ENCODE data around the gene ZNF534. TPM values are rescaled to one million over a fixed set of nuclear protein-coding genes. Genes with fewer than 3 reads are reported as not detected.

ZNF534 gene
- polyA plus RNA-seq, 1 of the 3 experiments (the other 2 are of a cell fraction) = not detected

DNA sequence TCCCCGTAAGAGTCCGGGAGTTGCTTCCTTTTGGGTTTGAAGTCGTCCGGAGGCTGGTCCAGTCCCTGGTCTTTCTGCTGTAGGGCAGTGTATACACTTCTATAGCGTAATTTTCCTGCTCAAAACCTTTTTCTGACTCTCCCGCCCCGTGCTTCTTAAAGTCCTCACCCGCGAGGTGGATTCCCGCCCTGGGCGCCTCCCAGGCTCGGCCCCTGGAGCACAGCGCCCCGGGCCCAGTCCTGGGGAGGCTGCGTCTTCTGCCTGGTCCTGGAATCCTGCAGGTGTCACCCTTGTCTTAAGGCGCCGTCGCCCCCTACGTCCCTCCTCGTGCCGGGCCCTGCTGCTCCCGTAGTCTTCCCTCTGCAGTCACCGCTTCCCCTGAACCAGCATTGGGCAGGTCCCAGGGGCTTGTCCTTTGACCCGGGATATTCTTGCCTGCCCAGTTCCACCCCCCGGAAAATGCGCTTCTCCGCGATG, 64.1 kb downstream of the ZNF534 start:
- no peaks in the 10 kb centered on the region for H3K27me3 ChIP-seq (ENCODE audit: insufficient read depth)
- 84% methylated on average over 28 of the region's 28 CpGs for WGBS (ENCODE audit: low lambda C conversion rate)
- H3K79me2 ChIP-seq (ENCODE audit: insufficient read depth) = no peaks in the 10 kb centered on the region
- no peak overlapping the region for H2AFZ ChIP-seq (ENCODE audit: low read depth)
- H3K4me1 ChIP-seq (ENCODE audit: control insufficient read depth in 1 of 2, insufficient read depth in 2 of 2, low read depth in 1 of 2, low read length in 1 of 2) = no peaks in the 10 kb centered on the region
- ChIA-PET CTCF (no interaction called here), POLR2A (no interaction called here)
- no peak overlapping the region for H3K4me2 ChIP-seq
- H4K20me1 ChIP-seq (ENCODE audit: insufficient read depth) = no peaks in the 10 kb centered on the region
- peak; percentile 8 for DNase-seq
- no peak overlapping the region for H3K4me3 ChIP-seq (ENCODE audit: low read depth in 2 of 2, low read length in 1 of 2)
- TF ChIP-seq NFIC (IDR thresholded peaks at IDR 0.05; ENCODE audit: borderline replicate concordance) (no peak), CHD2 (IDR thresholded peaks at IDR 0.05; ENCODE audit: low read length, partially characterized antibody) (no peak), RAD21 (IDR thresholded peaks at IDR 0.05; ENCODE audit: low read length) (no peak), EP300 (IDR thresholded peaks at IDR 0.05; ENCODE audit: borderline replicate concordance in 1 of 2, low read depth in 1 of 2, low read length in 1 of 2) (no peak), SIN3A (IDR thresholded peaks at IDR 0.05; ENCODE audit: borderline replicate concordance, low read depth, low read length) (no peak)
- TF ChIP-seq, protein P1, sequence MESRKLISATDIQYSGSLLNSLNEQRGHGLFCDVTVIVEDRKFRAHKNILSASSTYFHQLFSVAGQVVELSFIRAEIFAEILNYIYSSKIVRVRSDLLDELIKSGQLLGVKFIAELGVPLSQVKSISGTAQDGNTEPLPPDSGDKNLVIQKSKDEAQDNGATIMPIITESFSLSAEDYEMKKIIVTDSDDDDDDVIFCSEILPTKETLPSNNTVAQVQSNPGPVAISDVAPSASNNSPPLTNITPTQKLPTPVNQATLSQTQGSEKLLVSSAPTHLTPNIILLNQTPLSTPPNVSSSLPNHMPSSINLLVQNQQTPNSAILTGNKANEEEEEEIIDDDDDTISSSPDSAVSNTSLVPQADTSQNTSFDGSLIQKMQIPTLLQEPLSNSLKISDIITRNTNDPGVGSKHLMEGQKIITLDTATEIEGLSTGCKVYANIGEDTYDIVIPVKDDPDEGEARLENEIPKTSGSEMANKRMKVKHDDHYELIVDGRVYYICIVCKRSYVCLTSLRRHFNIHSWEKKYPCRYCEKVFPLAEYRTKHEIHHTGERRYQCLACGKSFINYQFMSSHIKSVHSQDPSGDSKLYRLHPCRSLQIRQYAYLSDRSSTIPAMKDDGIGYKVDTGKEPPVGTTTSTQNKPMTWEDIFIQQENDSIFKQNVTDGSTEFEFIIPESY (IDR thresholded peaks at IDR 0.05; ENCODE audit: borderline replicate concordance, low read depth) = no peak
- no peaks in the 10 kb centered on the region for H3K9me2 ChIP-seq
- H3K27ac ChIP-seq (ENCODE audit: low read depth in 2 of 2, low read length in 1 of 2) = no peak overlapping the region
- H3K9ac ChIP-seq = no peak overlapping the region
- no peaks in the 10 kb centered on the region for H3K9me3 ChIP-seq
- H3K36me3 ChIP-seq (replicated peaks in 1 of 2; ENCODE audit: control insufficient read depth in 1 of 2, insufficient read depth in 2 of 2, low read length in 1 of 2) = no peaks in the 10 kb centered on the region
- no peaks in the 10 kb centered on the region for H3F3A ChIP-seq (replicated peaks; ENCODE audit: insufficient read depth)

DNA sequence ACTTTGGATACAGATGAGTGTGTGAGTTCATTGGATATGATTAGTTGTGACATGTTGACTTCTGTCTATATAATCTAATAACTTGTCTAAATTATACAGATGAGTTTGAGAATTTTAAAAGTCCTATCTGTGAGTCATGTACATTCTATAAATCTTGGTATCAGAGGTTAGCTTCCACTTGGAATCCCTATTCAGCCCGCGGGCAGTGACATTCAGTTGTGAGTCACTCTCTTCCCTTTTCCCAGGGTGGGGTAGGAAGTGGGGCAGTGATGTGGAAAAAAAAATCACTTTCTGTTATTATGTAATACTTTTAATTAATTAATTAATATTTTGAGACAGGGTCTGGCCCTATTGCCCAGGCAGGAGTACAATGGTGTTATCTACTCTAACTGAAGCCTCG, 65.6 kb downstream of the ZNF534 start:
- no peak overlapping the region for H3K4me3 ChIP-seq (ENCODE audit: low read depth in 2 of 2, low read length in 1 of 2)
- DNase-seq = no peak
- H3F3A ChIP-seq (replicated peaks; ENCODE audit: insufficient read depth) = no peaks in the 10 kb centered on the region
- no peaks in the 10 kb centered on the region for H4K20me1 ChIP-seq (ENCODE audit: insufficient read depth)
- no peak overlapping the region for H3K27ac ChIP-seq (ENCODE audit: low read depth in 2 of 2, low read length in 1 of 2)
- no peak overlapping the region for H2AFZ ChIP-seq (ENCODE audit: low read depth)
- WGBS (ENCODE audit: low lambda C conversion rate) = 65% methylated on average over 3 of the region's 3 CpGs
- H3K9me2 ChIP-seq = no peaks in the 10 kb centered on the region
- no peaks in the 10 kb centered on the region for H3K27me3 ChIP-seq (ENCODE audit: insufficient read depth)
- H3K36me3 ChIP-seq (replicated peaks in 1 of 2; ENCODE audit: control insufficient read depth in 1 of 2, insufficient read depth in 2 of 2, low read length in 1 of 2) = no peaks in the 10 kb centered on the region
- ChIA-PET CTCF (interaction anchor here (0.6 kb wide), 1 partner anchor 390 kb away, joined by 3 read pairs; no protein-coding TSS in a partner anchor), POLR2A (no interaction called here)
- H3K9ac ChIP-seq = no peak overlapping the region
- no peaks in the 10 kb centered on the region for H3K79me2 ChIP-seq (ENCODE audit: insufficient read depth)
- no peak overlapping the region for H3K4me2 ChIP-seq
- H3K9me3 ChIP-seq = no peaks in the 10 kb centered on the region
- H3K4me1 ChIP-seq (ENCODE audit: control insufficient read depth in 1 of 2, insufficient read depth in 2 of 2, low read depth in 1 of 2, low read length in 1 of 2) = no peaks in the 10 kb centered on the region
- no peak for TF ChIP-seq RAD21 (IDR thresholded peaks at IDR 0.05; ENCODE audit: low read length)
- TF ChIP-seq, protein P2, sequence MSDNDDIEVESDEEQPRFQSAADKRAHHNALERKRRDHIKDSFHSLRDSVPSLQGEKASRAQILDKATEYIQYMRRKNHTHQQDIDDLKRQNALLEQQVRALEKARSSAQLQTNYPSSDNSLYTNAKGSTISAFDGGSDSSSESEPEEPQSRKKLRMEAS (IDR thresholded peaks at IDR 0.05; ENCODE audit: low read depth) = no peak
- TF ChIP-seq, protein P3, sequence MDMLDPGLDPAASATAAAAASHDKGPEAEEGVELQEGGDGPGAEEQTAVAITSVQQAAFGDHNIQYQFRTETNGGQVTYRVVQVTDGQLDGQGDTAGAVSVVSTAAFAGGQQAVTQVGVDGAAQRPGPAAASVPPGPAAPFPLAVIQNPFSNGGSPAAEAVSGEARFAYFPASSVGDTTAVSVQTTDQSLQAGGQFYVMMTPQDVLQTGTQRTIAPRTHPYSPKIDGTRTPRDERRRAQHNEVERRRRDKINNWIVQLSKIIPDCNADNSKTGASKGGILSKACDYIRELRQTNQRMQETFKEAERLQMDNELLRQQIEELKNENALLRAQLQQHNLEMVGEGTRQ (IDR thresholded peaks at IDR 0.05; ENCODE audit: borderline replicate concordance, low read depth, low read length) = no peak
- TF ChIP-seq FOXM1 (IDR thresholded peaks at IDR 0.05; ENCODE audit: low read depth) = no peak
- no peak for TF ChIP-seq CHD2 (IDR thresholded peaks at IDR 0.05; ENCODE audit: low read length, partially characterized antibody)
- TF ChIP-seq YY1 (IDR thresholded peaks at IDR 0.05; ENCODE audit: low read depth) = no peak
- TF ChIP-seq NFIC (IDR thresholded peaks at IDR 0.05; ENCODE audit: borderline replicate concordance) = no peak
- no peak for TF ChIP-seq SIN3A (IDR thresholded peaks at IDR 0.05; ENCODE audit: borderline replicate concordance, low read depth, low read length)
- no peak for TF ChIP-seq POLR2AphosphoS5 (IDR thresholded peaks at IDR 0.05; ENCODE audit: low read depth, low read length)
- TF ChIP-seq, protein P4, sequence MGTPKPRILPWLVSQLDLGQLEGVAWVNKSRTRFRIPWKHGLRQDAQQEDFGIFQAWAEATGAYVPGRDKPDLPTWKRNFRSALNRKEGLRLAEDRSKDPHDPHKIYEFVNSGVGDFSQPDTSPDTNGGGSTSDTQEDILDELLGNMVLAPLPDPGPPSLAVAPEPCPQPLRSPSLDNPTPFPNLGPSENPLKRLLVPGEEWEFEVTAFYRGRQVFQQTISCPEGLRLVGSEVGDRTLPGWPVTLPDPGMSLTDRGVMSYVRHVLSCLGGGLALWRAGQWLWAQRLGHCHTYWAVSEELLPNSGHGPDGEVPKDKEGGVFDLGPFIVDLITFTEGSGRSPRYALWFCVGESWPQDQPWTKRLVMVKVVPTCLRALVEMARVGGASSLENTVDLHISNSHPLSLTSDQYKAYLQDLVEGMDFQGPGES (IDR thresholded peaks at IDR 0.05; ENCODE audit: low read depth, low read length) = no peak
- TF ChIP-seq, protein P5, sequence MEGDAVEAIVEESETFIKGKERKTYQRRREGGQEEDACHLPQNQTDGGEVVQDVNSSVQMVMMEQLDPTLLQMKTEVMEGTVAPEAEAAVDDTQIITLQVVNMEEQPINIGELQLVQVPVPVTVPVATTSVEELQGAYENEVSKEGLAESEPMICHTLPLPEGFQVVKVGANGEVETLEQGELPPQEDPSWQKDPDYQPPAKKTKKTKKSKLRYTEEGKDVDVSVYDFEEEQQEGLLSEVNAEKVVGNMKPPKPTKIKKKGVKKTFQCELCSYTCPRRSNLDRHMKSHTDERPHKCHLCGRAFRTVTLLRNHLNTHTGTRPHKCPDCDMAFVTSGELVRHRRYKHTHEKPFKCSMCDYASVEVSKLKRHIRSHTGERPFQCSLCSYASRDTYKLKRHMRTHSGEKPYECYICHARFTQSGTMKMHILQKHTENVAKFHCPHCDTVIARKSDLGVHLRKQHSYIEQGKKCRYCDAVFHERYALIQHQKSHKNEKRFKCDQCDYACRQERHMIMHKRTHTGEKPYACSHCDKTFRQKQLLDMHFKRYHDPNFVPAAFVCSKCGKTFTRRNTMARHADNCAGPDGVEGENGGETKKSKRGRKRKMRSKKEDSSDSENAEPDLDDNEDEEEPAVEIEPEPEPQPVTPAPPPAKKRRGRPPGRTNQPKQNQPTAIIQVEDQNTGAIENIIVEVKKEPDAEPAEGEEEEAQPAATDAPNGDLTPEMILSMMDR (IDR thresholded peaks at IDR 0.05) = no peak
- TF ChIP-seq FOXJ3 (CRISPR knock-in tag; IDR thresholded peaks at IDR 0.05) = no peak
- no peak for TF ChIP-seq JUND (IDR thresholded peaks at IDR 0.05)
- no peak for TF ChIP-seq GATA2 (CRISPR knock-in tag; IDR thresholded peaks at IDR 0.05)
- TF ChIP-seq, protein P6, sequence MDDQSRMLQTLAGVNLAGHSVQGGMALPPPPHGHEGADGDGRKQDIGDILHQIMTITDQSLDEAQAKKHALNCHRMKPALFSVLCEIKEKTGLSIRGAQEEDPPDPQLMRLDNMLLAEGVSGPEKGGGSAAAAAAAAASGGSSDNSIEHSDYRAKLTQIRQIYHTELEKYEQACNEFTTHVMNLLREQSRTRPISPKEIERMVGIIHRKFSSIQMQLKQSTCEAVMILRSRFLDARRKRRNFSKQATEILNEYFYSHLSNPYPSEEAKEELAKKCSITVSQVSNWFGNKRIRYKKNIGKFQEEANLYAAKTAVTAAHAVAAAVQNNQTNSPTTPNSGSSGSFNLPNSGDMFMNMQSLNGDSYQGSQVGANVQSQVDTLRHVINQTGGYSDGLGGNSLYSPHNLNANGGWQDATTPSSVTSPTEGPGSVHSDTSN (IDR thresholded peaks at IDR 0.05) = no peak
- no peak for TF ChIP-seq MXI1 (IDR thresholded peaks at IDR 0.05; ENCODE audit: low read depth, low read length)
- TF ChIP-seq FOSL2 (IDR thresholded peaks at IDR 0.05; ENCODE audit: borderline replicate concordance, low read depth) = no peak
- TF ChIP-seq EP300 (IDR thresholded peaks at IDR 0.05; ENCODE audit: borderline replicate concordance in 1 of 2, low read depth in 1 of 2, low read length in 1 of 2) = no peak
